IMR-90 (cell line): Measurements from ENCODE around the gene RSAD1. TPM values are rescaled to one million over a fixed set of nuclear protein-coding genes. Genes with fewer than 3 reads are reported as not detected.

Source experiments
- ATAC-seq: fragments of 200-7000 bp; cut with Tn5 transposase; 2 replicates; pipeline ENCODE4 v1.9.1; 2020; ENCODE audit warnings: low read depth, mild to moderate bottlenecking, moderate library complexity
- BruUV-seq: library from RNA; stranded (reverse); fragments of 400-500 nt; replicated peaks from 2 replicates; lab custom pipeline; 2021; lab: Mats Ljungman, UMichigan
- CTCF ChIA-PET: fragments of 300-600 bp; formaldehyde crosslinking; extraction: SDS; loops from one replicate; lab custom pipeline; 2021; ENCODE audit warnings: antibody characterized with exemption; lab: Yijun Ruan, JAX
- POLR2A ChIA-PET: fragments of 300-600 bp; sonication (Branson Sonifier 250); formaldehyde crosslinking; loops from one replicate; lab custom pipeline; 2022; ENCODE audit warnings: antibody characterized with exemption; ENCODE audit not compliant: unreplicated experiment; lab: Charles Lee
- DNase-seq: peaks from one replicate; pipeline ENCODE4 v3.0.0; 2013
- H2AFZ ChIP-seq: replicated peaks from 2 replicates; pipeline ENCODE3; 2013; ENCODE audit warnings: low read length, mild to moderate bottlenecking; ENCODE audit not compliant: poor library complexity
- H2AK5ac ChIP-seq: 2 replicates; pipeline ENCODE4 v1.6.1; 2013; ENCODE audit warnings: low read depth, low read length, inconsistent platforms
- H2AK9ac ChIP-seq: replicated peaks from 2 replicates; pipeline ENCODE3; 2013; ENCODE audit warnings: mild to moderate bottlenecking, low read depth, low read length, moderate library complexity; ENCODE audit not compliant: poor library complexity
- H2BK120ac ChIP-seq: 2 replicates; pipeline ENCODE4 v1.6.1; 2013; ENCODE audit warnings: low read depth, low read length, inconsistent platforms
- H2BK15ac ChIP-seq: 3 replicates; pipeline ENCODE4 v1.6.1; 2013; ENCODE audit warnings: low read depth, low read length, inconsistent platforms
- H2BK20ac ChIP-seq: 2 replicates; pipeline ENCODE4 v1.6.1; 2013; ENCODE audit warnings: low read depth, mild to moderate bottlenecking, inconsistent platforms, low read length, moderate library complexity
- H2BK5ac ChIP-seq: 2 replicates; pipeline ENCODE4 v1.6.1; 2013; ENCODE audit warnings: mild to moderate bottlenecking, low read depth, low read length, inconsistent platforms; ENCODE audit not compliant: poor library complexity, severe bottlenecking
- H3K14ac ChIP-seq: replicated peaks from 2 replicates; pipeline ENCODE4 v1.6.1; 2013; ENCODE audit warnings: low read depth, low read length, inconsistent platforms
- H3K18ac ChIP-seq: 2 replicates; pipeline ENCODE4 v1.6.1; 2013; ENCODE audit warnings: low read depth, low read length, control low read depth
- H3K23ac ChIP-seq: 2 replicates; pipeline ENCODE4 v1.6.1; 2013; ENCODE audit warnings: low read depth, low read length, inconsistent platforms
- H3K27ac ChIP-seq: 2 replicates; pipeline ENCODE4 v1.5.1; 2013; ENCODE audit warnings: mild to moderate bottlenecking, control low read depth, low read length; ENCODE audit not compliant: insufficient read depth
- H3K27me3 ChIP-seq: 2 replicates; pipeline ENCODE4 v1.6.1; 2013; ENCODE audit warnings: low read length; ENCODE audit not compliant: control insufficient read depth, insufficient read depth
- H3K36me3 ChIP-seq: 2 replicates; pipeline ENCODE4 v1.6.1; 2013; ENCODE audit warnings: low read length, mixed read lengths; ENCODE audit not compliant: control insufficient read depth, insufficient read depth
- H3K4ac ChIP-seq: 2 replicates; pipeline ENCODE4 v1.6.1; 2013; ENCODE audit warnings: low read depth, low read length, inconsistent platforms
- H3K4me1 ChIP-seq: 2 replicates; pipeline ENCODE4 v1.6.1; 2013; ENCODE audit warnings: low read length, mixed read lengths; ENCODE audit not compliant: control insufficient read depth, insufficient read depth
- H3K4me2 ChIP-seq: 2 replicates; pipeline ENCODE4 v1.6.1; 2013; ENCODE audit warnings: low read depth, mild to moderate bottlenecking, control low read depth, low read length, moderate library complexity
- H3K4me3 ChIP-seq: 2 replicates; pipeline ENCODE4 v1.5.1; 2013; ENCODE audit warnings: low read depth, mild to moderate bottlenecking, control low read depth, low read length, moderate library complexity; ENCODE audit not compliant: insufficient read depth
- H3K56ac ChIP-seq: 2 replicates; pipeline ENCODE4 v1.6.1; 2013; ENCODE audit warnings: low read length, inconsistent platforms; ENCODE audit not compliant: insufficient read depth; ENCODE audit errors: extremely low read depth
- H3K79me1 ChIP-seq, 2 experiments: 2 replicates each; pipeline ENCODE4 v1.6.1; 2013; ENCODE audit warnings: low read length in 2 of 2, inconsistent platforms in 1 of 2, low read depth in 1 of 2
- H3K9ac ChIP-seq: 2 replicates; pipeline ENCODE4 v1.6.1; 2013; ENCODE audit warnings: low read depth, low read length, control low read depth
- H3K9me1 ChIP-seq: 2 replicates; pipeline ENCODE4 v1.6.1; 2013; ENCODE audit warnings: low read length, inconsistent platforms; ENCODE audit not compliant: insufficient read depth
- H3K9me3 ChIP-seq: 2 replicates; pipeline ENCODE4 v1.6.1; 2013; ENCODE audit warnings: low read length; ENCODE audit not compliant: control insufficient read depth, insufficient read depth
- H4K20me1 ChIP-seq: 2 replicates; pipeline ENCODE4 v1.6.1; 2013; ENCODE audit warnings: low read length, inconsistent platforms; ENCODE audit not compliant: insufficient read depth
- H4K5ac ChIP-seq: 2 replicates; pipeline ENCODE4 v1.6.1; 2013; ENCODE audit warnings: mild to moderate bottlenecking, low read depth, low read length, control low read depth
- H4K8ac ChIP-seq, 2 experiments: 2 replicates each; pipeline ENCODE4 v1.6.1; 2013; ENCODE audit warnings: low read depth in 2 of 2, low read length in 2 of 2, control low read depth in 1 of 2, inconsistent platforms in 1 of 2
- H4K91ac ChIP-seq: 2 replicates; pipeline ENCODE4 v1.6.1; 2013; ENCODE audit warnings: low read depth, low read length, inconsistent platforms; ENCODE audit not compliant: insufficient read depth
- BHLHE40 ChIP-seq: fragments of 150-350 bp; IDR thresholded peaks from 2 replicates; pipeline ENCODE4 v1.6.1; 2016; ENCODE audit warnings: mild to moderate bottlenecking, low read depth, low read length
- CEBPB ChIP-seq: IDR thresholded peaks from 2 replicates; pipeline ENCODE4 v1.6.1; 2012; ENCODE audit warnings: low read depth, low read length, improper control_type of control experiment
- CHD1 ChIP-seq: IDR thresholded peaks from 2 replicates; pipeline ENCODE4 v1.6.1; 2012; ENCODE audit warnings: low read depth, low read length, improper control_type of control experiment
- CTCF ChIP-seq: conservative IDR thresholded peaks from 2 replicates; pipeline ENCODE4 v1.5.1; 2012; ENCODE audit warnings: mild to moderate bottlenecking, low read depth, low read length, improper control_type of control experiment
- ELK1 ChIP-seq: fragments of 150-350 bp; IDR thresholded peaks from 2 replicates; pipeline ENCODE4 v1.6.1; 2016; ENCODE audit warnings: low read depth, mild to moderate bottlenecking, low read length, moderate library complexity, borderline replicate concordance
- FOS ChIP-seq: fragments of 150-350 bp; IDR thresholded peaks from 2 replicates; pipeline ENCODE4 v1.6.1; 2016; ENCODE audit warnings: low read depth, low read length
- MAFK ChIP-seq: IDR thresholded peaks from 2 replicates; pipeline ENCODE4 v1.6.1; 2012; ENCODE audit warnings: low read depth, low read length, improper control_type of control experiment
- MAZ ChIP-seq: IDR thresholded peaks from 2 replicates; pipeline ENCODE4 v1.6.1; 2012; ENCODE audit warnings: low read depth, mild to moderate bottlenecking, low read length, improper control_type of control experiment, moderate library complexity, borderline replicate concordance
- MXI1 ChIP-seq: IDR thresholded peaks from 2 replicates; pipeline ENCODE4 v1.6.1; 2012; ENCODE audit warnings: low read depth, mild to moderate bottlenecking, low read length, moderate library complexity, borderline replicate concordance
- NFE2L2 ChIP-seq: fragments of 150-350 bp; IDR thresholded peaks from 2 replicates; pipeline ENCODE4 v1.6.1; 2016; ENCODE audit warnings: low read depth, mild to moderate bottlenecking, low read length
- POLR2A ChIP-seq: IDR thresholded peaks from 2 replicates; pipeline ENCODE4 v1.6.1; 2012; ENCODE audit warnings: mild to moderate bottlenecking, low read depth, low read length
- RAD21 ChIP-seq: IDR thresholded peaks from 2 replicates; pipeline ENCODE4 v1.6.1; 2012; ENCODE audit warnings: low read length, improper control_type of control experiment
- RCOR1 ChIP-seq: IDR thresholded peaks from 2 replicates; pipeline ENCODE4 v1.6.1; 2012; ENCODE audit warnings: mild to moderate bottlenecking, low read length, improper control_type of control experiment; ENCODE audit not compliant: insufficient replicate concordance
- RFX5 ChIP-seq: IDR thresholded peaks from 2 replicates; pipeline ENCODE4 v1.8.0; 2012; ENCODE audit warnings: low read depth, mild to moderate bottlenecking, low read length, moderate library complexity
- SMC3 ChIP-seq: fragments of 150-350 bp; IDR thresholded peaks from 2 replicates; pipeline ENCODE4 v1.6.1; 2016; ENCODE audit warnings: low read depth, mild to moderate bottlenecking, antibody characterized with exemption, low read length, moderate library complexity
- USF2 ChIP-seq: fragments of 150-350 bp; IDR thresholded peaks from 2 replicates; pipeline ENCODE4 v1.6.1; 2017; ENCODE audit warnings: mild to moderate bottlenecking, antibody characterized with exemption, low read length, low read depth
- WGBS, 2 experiments: methylation state at CpG; one replicate each; pipeline versions ENCODE4 v1.1.5 to v1.1.7; 2013; ENCODE audit warnings: missing lambda C conversion rate in 2 of 2; ENCODE audit not compliant: insufficient read length in 1 of 2; ENCODE audit errors: extremely low coverage in 2 of 2; 5-methylcytosine and 5-hydroxymethylcytosine counted together
- dilution Hi-C: fragments of 300-500 bp; cut with HindIII; formaldehyde crosslinking; loops from one replicate; pipeline ENCODE4 v1.14.3; 2018; ENCODE audit warnings: low sequenced_read_pairs; ENCODE audit not compliant: unreplicated experiment
- in situ Hi-C: fragments of 300-500 bp; cut with MboI; formaldehyde crosslinking; loops from 3 replicates; pipeline ENCODE4 v1.14.3; 2019; ENCODE audit warnings: low sequenced_read_pairs, inconsistent platforms, mixed read lengths
- intact Hi-C: fragments of 100-400 bp; cut with micrococcal nuclease; formaldehyde crosslinking; loops from 2 replicates; pipeline ENCODE4 v1.10.0; 2022
- polyA plus RNA-seq, 3 experiments: library from polyadenylated mRNA; depleted of rRNA; stranded (reverse); fragments of >200 nt; gene quantifications; 2 replicates each; pipeline ENCODE4 v1.2.3, GENCODE V29; 2012; ENCODE audit warnings: low replicate concordance in 1 of 3
- total RNA-seq: library from RNA; depleted of rRNA; stranded (reverse); fragments of >200 nt; gene quantifications from 2 replicates; pipeline ENCODE4 v1.2.3, GENCODE V29; 2012

The RSAD1 gene
- total and polyA plus RNA-seq, 2 of the 4 experiments (the other 2 are of a cell fraction): 10.8 to 19.2 TPM

GRCh38 chr17:50531428-50532025, 52.9 kb downstream of the RSAD1 start:
- no peak overlapping the region for H4K5ac ChIP-seq
- no peak overlapping the region for H3K4me3 ChIP-seq
- H3K9ac ChIP-seq: no peak overlapping the region
- peaks cover 64% of the 10 kb centered on the region for H3K27me3 ChIP-seq
- ATAC-seq (no peak), DNase-seq (no peak)
- TF ChIP-seq ELK1: no peak
- TF ChIP-seq RAD21: no peak
- TF ChIP-seq RCOR1: no peak
- TF ChIP-seq SMC3: no peak
- TF ChIP-seq MAFK: no peak
- no peak for TF ChIP-seq BHLHE40
- TF ChIP-seq USF2: no peak
- TF ChIP-seq MXI1: no peak
- no peak for TF ChIP-seq CEBPB
- no peak for TF ChIP-seq POLR2A
- TF ChIP-seq CTCF: no peak
- TF ChIP-seq RFX5: no peak
- no peak for TF ChIP-seq NFE2L2
- TF ChIP-seq CHD1: no peak
- TF ChIP-seq MAZ: no peak
- no peak for TF ChIP-seq FOS
- dilution Hi-C loops: no loop called here
- no peak overlapping the region for H2BK5ac ChIP-seq
- no peaks in the 10 kb centered on the region; the same call in 1 of the 2 replicates for H4K20me1 ChIP-seq
- no peak overlapping the region for H3K27ac ChIP-seq
- H2AK9ac ChIP-seq: no peak overlapping the region
- no TSS peak for BruUV-seq
- H2BK15ac ChIP-seq: no peak overlapping the region
- no peak overlapping the region for H2BK20ac ChIP-seq
- H3K56ac ChIP-seq: no peak overlapping the region
- H3K4me1 ChIP-seq: peaks cover 11% of the 10 kb centered on the region; the same call in 1 of the 2 replicates
- no peaks in the 10 kb centered on the region for H3K36me3 ChIP-seq
- no peak overlapping the region for H3K18ac ChIP-seq
- intact Hi-C loops: no loop called here
- no peaks in the 10 kb centered on the region for H3K9me1 ChIP-seq
- no peaks in the 10 kb centered on the region for H3K79me1 ChIP-seq
- in situ Hi-C loops: no loop called here
- H2BK120ac ChIP-seq: no peak overlapping the region
- no peak overlapping the region for H3K4me2 ChIP-seq
- no peak overlapping the region for H2AFZ ChIP-seq
- ChIA-PET CTCF (interaction anchor here (0.9 kb wide), 1 partner anchor 19 kb away, joined by 4 read pairs; no protein-coding TSS in a partner anchor), POLR2A (no interaction called here)
- no peak overlapping the region for H4K8ac ChIP-seq
- H3K14ac ChIP-seq: no peak overlapping the region
- no peak overlapping the region for H3K23ac ChIP-seq
- H4K91ac ChIP-seq: no peak overlapping the region
- no peaks in the 10 kb centered on the region for H3K9me3 ChIP-seq
- no peak overlapping the region for H3K4ac ChIP-seq
- WGBS, 2 experiments: 14% methylated on average over 1 of the region's 6 CpGs; no CpG with 5 or more reads in 1 of the 2 experiments
- no peak overlapping the region for H2AK5ac ChIP-seq
